HG03175 (cell line): ENCODE results near the gene ZNF286A.
"Not testable (repeated sequence)": the region's sequence is repeated elsewhere in the genome, so short reads cannot be mapped to it uniquely, and the experiment has no call there.

Experiments used
- ATAC-seq: cut with Tn5 transposase; IDR thresholded peaks from one replicate; pipeline ENCODE4 v1.9.1; 2021; ENCODE audit warnings: mild to moderate bottlenecking, moderate library complexity; ENCODE audit not compliant: unreplicated experiment

ZNF286A gene

GRCh38 chr17:15699413-15699924 is at the start of gene ZNF286A:
Gene ZNF286A, plus strand, starts transcription at chr17:15699752. Its CDS starts 578 bp downstream, at chr17:15700330.
- ATAC-seq, result peak; percentile 94

- no peak for ATAC-seq
These were observed 49.6 kb upstream of the ZNF286A start for GRCh38 chr17:15649861-15650421.

GRCh38 chr17:15650741-15651582 is 48.6 kb upstream of the ZNF286A start:
- no peak for ATAC-seq

GRCh38 chr17:15651583-15652110 is 47.9 kb upstream of the ZNF286A start:
- peak; percentile 77 for ATAC-seq

- no peak for ATAC-seq
These were observed 46.6 kb upstream of the ZNF286A start for GRCh38 chr17:15652960-15653359.

GRCh38 chr17:15654401-15654800 is 45.2 kb upstream of the ZNF286A start:
- not testable (repeated sequence) for ATAC-seq

GRCh38 chr17:15654886-15655561 is 44.5 kb upstream of the ZNF286A start:
- no peak for ATAC-seq

- ATAC-seq, result no peak
These were observed 41.7 kb upstream of the ZNF286A start for GRCh38 chr17:15657868-15658267.

GRCh38 chr17:15658296-15658695 is 41.3 kb upstream of the ZNF286A start:
- no peak for ATAC-seq

- no peak for ATAC-seq
These were observed 40.3 kb upstream of the ZNF286A start for GRCh38 chr17:15659236-15659635.

- ATAC-seq, result no peak
These were observed 39.9 kb upstream of the ZNF286A start for GRCh38 chr17:15659663-15660062.

- ATAC-seq, result no peak
These were observed 39.5 kb upstream of the ZNF286A start for GRCh38 chr17:15660077-15660476.

GRCh38 chr17:15662681-15663080 is 36.9 kb upstream of the ZNF286A start:
- ATAC-seq, result no peak

GRCh38 chr17:15663176-15663575 is 36.4 kb upstream of the ZNF286A start:
- ATAC-seq, result no peak

- no peak for ATAC-seq
These were observed 35.9 kb upstream of the ZNF286A start for GRCh38 chr17:15663691-15664090.

GRCh38 chr17:15669526-15669925 is 30.0 kb upstream of the ZNF286A start:
- ATAC-seq, result not testable (repeated sequence)

GRCh38 chr17:15674640-15675039 is 24.9 kb upstream of the ZNF286A start:
- ATAC-seq, result not testable (repeated sequence)

GRCh38 chr17:15675991-15676390 is 23.6 kb upstream of the ZNF286A start:
- ATAC-seq, result not testable (repeated sequence)

GRCh38 chr17:15683135-15683534 is 16.4 kb upstream of the ZNF286A start:
- not testable (repeated sequence) for ATAC-seq

- ATAC-seq, result peak; percentile 95
These were observed 15.6 kb upstream of the ZNF286A start, which contains the start of gene TRIM16 for GRCh38 chr17:15683824-15684478. Gene TRIM16, minus strand, starts transcription at chr17:15684311. Its CDS starts 32,702 bp downstream, at chr17:15651609.

- ATAC-seq, result not testable (repeated sequence)
These were observed 12.1 kb upstream of the ZNF286A start for GRCh38 chr17:15687494-15687893.
